Measurements from ENCODE around the gene SMOC1. TPM values are rescaled to one million over a fixed set of nuclear protein-coding genes. Genes with fewer than 3 reads are reported as not detected.

SMOC1 gene
- total RNA-seq, 1 experiment from 2014 or later: 0.68 TPM

DNA sequence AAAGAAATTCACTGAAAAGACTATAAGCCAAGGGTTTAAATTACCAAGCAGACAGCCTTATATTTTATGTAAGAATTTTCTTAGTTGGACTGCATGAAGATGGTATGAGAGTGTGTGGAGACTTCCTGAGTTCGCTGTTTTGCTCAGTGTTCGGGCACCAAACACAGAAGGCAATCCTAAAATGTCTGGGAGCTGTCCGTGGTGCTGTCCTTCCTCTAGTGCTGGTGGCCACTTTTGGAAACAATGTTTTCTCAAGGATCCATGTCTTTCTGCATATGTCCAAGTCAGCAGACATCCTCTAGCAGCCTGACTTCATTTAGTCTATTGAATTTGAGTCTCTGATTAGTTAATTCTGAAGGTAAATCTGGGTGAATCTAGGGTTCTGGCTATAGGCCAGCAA lies 173.8 kb downstream of the SMOC1 start:
- H3K9me3 ChIP-seq (ENCODE audit: control insufficient read depth, low read depth, low read length): no peaks in the 10 kb centered on the region
- peaks cover 6% of the 10 kb centered on the region; the same call in 1 of the 2 replicates for H3K27me3 Mint-ChIP-seq (ENCODE audit: low read depth)

More for the DNA sequence above, 173.8 kb downstream of the SMOC1 start:
- Histone ChIP-seq H3K23ac (ENCODE audit: insufficient read length, low read depth, low read length) (no peak overlapping the region), H2BK5ac (ENCODE audit: insufficient read length, low read length) (no peak overlapping the region), H2BK15ac (ENCODE audit: low read depth, low read length) (no peak overlapping the region), H2AK5ac (ENCODE audit: insufficient read length, low read length) (no peak overlapping the region), H4K8ac (replicated peaks; ENCODE audit: insufficient read length, low read depth, low read length) (no peak overlapping the region), H3K79me2 (ENCODE audit: insufficient read depth, low read length) (no peaks in the 10 kb centered on the region), H2AFZ (ENCODE audit: low read length) (no peak overlapping the region), H3K4ac (ENCODE audit: low read depth, low read length) (no peak overlapping the region), H4K20me1 (ENCODE audit: control insufficient read depth, insufficient read depth, insufficient read length) (no peaks in the 10 kb centered on the region), H3K27me3 (ENCODE audit: insufficient read depth, low read length) (no peaks in the 10 kb centered on the region), H3K14ac (ENCODE audit: insufficient read depth, low read length) (no peak overlapping the region), H3K23me2 (ENCODE audit: insufficient read length, low read depth, low read length, poor library complexity, severe bottlenecking) (no peaks in the 10 kb centered on the region), H3K27ac (ENCODE audit: insufficient read length, low read depth, low read length) (no peak overlapping the region), H3K9ac (ENCODE audit: extremely low read depth, insufficient read length, low read length) (no peak overlapping the region), H4K91ac (ENCODE audit: insufficient read length, low read depth, low read length) (no peak overlapping the region), H3K4me1 (ENCODE audit: insufficient read depth, low read length) (no peaks in the 10 kb centered on the region; the same call in 1 of the 2 replicates), H2BK120ac (ENCODE audit: low read depth, low read length, poor library complexity, severe bottlenecking) (no peak overlapping the region), H3T11ph (ENCODE audit: low read length) (no peak overlapping the region), H3K56ac (ENCODE audit: insufficient read length, low read depth, low read length) (no peak overlapping the region), H3K18ac (ENCODE audit: insufficient read length, low read depth, low read length) (no peak overlapping the region), H2BK12ac (ENCODE audit: insufficient read length, low read depth, low read length) (no peak overlapping the region), H4K5ac (ENCODE audit: insufficient read length, low read depth, low read length) (no peak overlapping the region), H3K4me2 (ENCODE audit: insufficient read depth, insufficient read length, low read length) (no peak overlapping the region), H3K79me1 (ENCODE audit: insufficient read depth, low read depth, low read length, poor library complexity, severe bottlenecking) (no peaks in the 10 kb centered on the region), H2BK20ac (ENCODE audit: low read depth, low read length, poor library complexity, severe bottlenecking) (no peak overlapping the region)
- H3K27ac Mint-ChIP-seq: no peak overlapping the region
- peaks cover 6 to 8% of the 10 kb centered on the region in 2 experiments for H3K4me1 Mint-ChIP-seq
- no peaks in the 10 kb centered on the region for H3K36me3 Mint-ChIP-seq (ENCODE audit: insufficient read depth in 1 of 3, low read depth in 3 of 3)
- no peaks in the 10 kb centered on the region for H3K9me3 Mint-ChIP-seq
- no peak overlapping the region for H3K4me3 Mint-ChIP-seq
- TF ChIP-seq, protein P1, sequence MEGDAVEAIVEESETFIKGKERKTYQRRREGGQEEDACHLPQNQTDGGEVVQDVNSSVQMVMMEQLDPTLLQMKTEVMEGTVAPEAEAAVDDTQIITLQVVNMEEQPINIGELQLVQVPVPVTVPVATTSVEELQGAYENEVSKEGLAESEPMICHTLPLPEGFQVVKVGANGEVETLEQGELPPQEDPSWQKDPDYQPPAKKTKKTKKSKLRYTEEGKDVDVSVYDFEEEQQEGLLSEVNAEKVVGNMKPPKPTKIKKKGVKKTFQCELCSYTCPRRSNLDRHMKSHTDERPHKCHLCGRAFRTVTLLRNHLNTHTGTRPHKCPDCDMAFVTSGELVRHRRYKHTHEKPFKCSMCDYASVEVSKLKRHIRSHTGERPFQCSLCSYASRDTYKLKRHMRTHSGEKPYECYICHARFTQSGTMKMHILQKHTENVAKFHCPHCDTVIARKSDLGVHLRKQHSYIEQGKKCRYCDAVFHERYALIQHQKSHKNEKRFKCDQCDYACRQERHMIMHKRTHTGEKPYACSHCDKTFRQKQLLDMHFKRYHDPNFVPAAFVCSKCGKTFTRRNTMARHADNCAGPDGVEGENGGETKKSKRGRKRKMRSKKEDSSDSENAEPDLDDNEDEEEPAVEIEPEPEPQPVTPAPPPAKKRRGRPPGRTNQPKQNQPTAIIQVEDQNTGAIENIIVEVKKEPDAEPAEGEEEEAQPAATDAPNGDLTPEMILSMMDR (conservative IDR thresholded peaks at IDR 0.05): no peak
- no CpG with 5 or more reads among the region's 3 CpGs for WGBS (ENCODE audit: extremely low coverage, insufficient read length, low lambda C conversion rate)
- DNase-seq: no peak

Data from H9 (cell line).